HL-60/S4 treated with phorbol 12-myristate 13-acetate at 8.2 ng/mL for 4 days and 3 days (cell line): ENCODE results near the gene WDFY4.

ENCODE experiments used
- in situ Hi-C: fragments of 300-500 bp; cut with MboI; formaldehyde crosslinking; loops from 2 replicates; pipeline ENCODE4 v1.15.0; 2022; ENCODE audit warnings: low sequenced_read_pairs

WDFY4 gene

GRCh38 chr10:48786606-48787282 is 102.1 kb downstream of the WDFY4 start:
- in situ Hi-C loops, result no loop called here

GRCh38 chr10:48788554-48788953 is 103.9 kb downstream of the WDFY4 start:
- in situ Hi-C loops, result no loop called here

GRCh38 chr10:48789486-48790456 is 105.1 kb downstream of the WDFY4 start:
- in situ Hi-C loops, result no loop called here

GRCh38 chr10:48790457-48791044 is 105.9 kb downstream of the WDFY4 start:
- in situ Hi-C loops, result no loop called here

- in situ Hi-C loops, result no loop called here
Measured at GRCh38 chr10:48791267-48791928, 106.7 kb downstream of the WDFY4 start.

GRCh38 chr10:48792121-48792520 is 107.4 kb downstream of the WDFY4 start:
- in situ Hi-C loops, result no loop called here

- in situ Hi-C loops, result no loop called here
Measured at GRCh38 chr10:48792687-48793096, 108.0 kb downstream of the WDFY4 start.

GRCh38 chr10:48794074-48794473 is 109.4 kb downstream of the WDFY4 start:
- in situ Hi-C loops, result no loop called here

GRCh38 chr10:48796713-48797245 is 112.1 kb downstream of the WDFY4 start:
- in situ Hi-C loops, result no loop called here

- in situ Hi-C loops, result no loop called here
Measured at GRCh38 chr10:48797830-48798229, 113.2 kb downstream of the WDFY4 start.

- in situ Hi-C loops, result no loop called here
Measured at GRCh38 chr10:48798481-48799254, 114.0 kb downstream of the WDFY4 start.

- in situ Hi-C loops, result no loop called here
Measured at GRCh38 chr10:48799341-48800006, 114.8 kb downstream of the WDFY4 start.

GRCh38 chr10:48800007-48800675 is 115.5 kb downstream of the WDFY4 start:
- in situ Hi-C loops, result no loop called here

- in situ Hi-C loops, result no loop called here
Measured at GRCh38 chr10:48801001-48801421, 116.3 kb downstream of the WDFY4 start.

- in situ Hi-C loops, result no loop called here
Measured at GRCh38 chr10:48802611-48803071, 118.0 kb downstream of the WDFY4 start.

GRCh38 chr10:48803801-48804584 is 119.3 kb downstream of the WDFY4 start:
- in situ Hi-C loops, result no loop called here

- in situ Hi-C loops, result no loop called here
Measured at GRCh38 chr10:48804740-48805182, 120.1 kb downstream of the WDFY4 start.

GRCh38 chr10:48805411-48805810 is 120.7 kb downstream of the WDFY4 start:
- in situ Hi-C loops, result no loop called here
